ENCODE data around the gene FEZ2. TPM values are rescaled to one million over a fixed set of nuclear protein-coding genes. Genes with fewer than 3 reads are reported as not detected.

FEZ2 gene
- total and polyA plus RNA-seq, 12 donors: 16.4 to 51.7 (median 40.6) TPM

DNA sequence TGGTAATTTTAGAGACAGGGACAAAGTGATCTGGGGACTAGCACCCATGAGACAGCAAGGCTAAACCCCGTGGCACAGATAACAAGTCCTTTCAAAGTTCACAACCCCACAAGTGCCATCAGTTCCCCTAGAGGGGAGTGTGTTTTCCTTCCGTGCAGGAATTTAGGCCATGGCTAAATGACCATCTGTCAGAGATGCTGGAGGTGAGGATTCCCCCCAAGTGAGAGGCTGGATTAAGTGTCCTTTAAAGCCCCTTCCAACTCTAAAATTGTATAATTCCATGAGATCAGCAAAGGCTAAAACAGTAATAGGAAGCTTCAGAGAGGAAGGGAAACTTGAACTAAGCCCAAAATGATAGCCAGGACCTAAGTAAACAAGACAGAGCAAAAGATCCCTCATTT lies 8.7 kb downstream of the FEZ2 start:
- intact Hi-C loops (cut with DNase I): no loop called here
- Histone ChIP-seq H3K9me3 (no peaks in the 10 kb centered on the region), H3K4me3 (no peak overlapping the region), H3K27ac (peak overlapping the region in 8 of 10 donors; percentile 6 to 62 (median 28)), H3K27me3 (no peaks in the 10 kb centered on the region), H3K4me1 (peaks cover 0 to 30% (median 13%) of the 10 kb centered on the region in 9 donors), H3K36me3 (peaks cover 0 to 71% (median 3%) of the 10 kb centered on the region in 9 donors)
- 24 to 25% methylated on average over 2 of the region's 2 CpGs for WGBS, 2 donors
- TF ChIP-seq, protein P1, sequence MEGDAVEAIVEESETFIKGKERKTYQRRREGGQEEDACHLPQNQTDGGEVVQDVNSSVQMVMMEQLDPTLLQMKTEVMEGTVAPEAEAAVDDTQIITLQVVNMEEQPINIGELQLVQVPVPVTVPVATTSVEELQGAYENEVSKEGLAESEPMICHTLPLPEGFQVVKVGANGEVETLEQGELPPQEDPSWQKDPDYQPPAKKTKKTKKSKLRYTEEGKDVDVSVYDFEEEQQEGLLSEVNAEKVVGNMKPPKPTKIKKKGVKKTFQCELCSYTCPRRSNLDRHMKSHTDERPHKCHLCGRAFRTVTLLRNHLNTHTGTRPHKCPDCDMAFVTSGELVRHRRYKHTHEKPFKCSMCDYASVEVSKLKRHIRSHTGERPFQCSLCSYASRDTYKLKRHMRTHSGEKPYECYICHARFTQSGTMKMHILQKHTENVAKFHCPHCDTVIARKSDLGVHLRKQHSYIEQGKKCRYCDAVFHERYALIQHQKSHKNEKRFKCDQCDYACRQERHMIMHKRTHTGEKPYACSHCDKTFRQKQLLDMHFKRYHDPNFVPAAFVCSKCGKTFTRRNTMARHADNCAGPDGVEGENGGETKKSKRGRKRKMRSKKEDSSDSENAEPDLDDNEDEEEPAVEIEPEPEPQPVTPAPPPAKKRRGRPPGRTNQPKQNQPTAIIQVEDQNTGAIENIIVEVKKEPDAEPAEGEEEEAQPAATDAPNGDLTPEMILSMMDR (IDR thresholded peaks at IDR 0.05): no peak
- DNase-seq: no peak
- ATAC-seq: peak in 7 of 8 donors; percentile 29 to 91 (median 64)

DNA sequence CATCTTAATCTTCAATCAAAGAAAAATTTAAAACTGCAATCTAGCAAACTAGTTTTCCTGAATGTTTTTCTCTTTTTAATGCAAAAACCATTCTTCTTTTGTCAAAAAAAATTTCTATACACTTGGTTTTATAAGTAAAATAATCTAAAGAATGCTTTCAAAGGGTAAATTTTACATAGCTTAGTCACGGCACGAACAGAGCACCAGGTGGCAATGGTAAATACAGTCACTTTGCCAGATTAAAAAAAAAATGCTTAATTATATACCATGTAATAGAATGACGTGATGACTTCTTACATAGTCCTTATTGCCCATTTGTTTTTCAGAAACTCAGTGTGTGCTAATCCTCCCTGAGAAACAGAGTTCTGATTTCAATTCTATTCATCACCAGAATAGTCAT lies 10.4 kb downstream of the FEZ2 start:
- Histone ChIP-seq H3K27me3 (no peaks in the 10 kb centered on the region), H3K4me3 (no peak overlapping the region), H3K36me3 (peaks cover 0 to 83% (median 11%) of the 10 kb centered on the region in 9 donors), H3K9me3 (no peaks in the 10 kb centered on the region), H3K27ac (no peak overlapping the region), H3K4me1 (peaks cover 0 to 31% (median 13%) of the 10 kb centered on the region in 9 donors)
- intact Hi-C loops (cut with DNase I): no loop called here
- DNase-seq (no peak), ATAC-seq (no peak)
- WGBS, 2 donors: 93 to 94% methylated on average over 3 of the region's 3 CpGs
- TF ChIP-seq, protein P1 (IDR thresholded peaks at IDR 0.05): no peak

DNA sequence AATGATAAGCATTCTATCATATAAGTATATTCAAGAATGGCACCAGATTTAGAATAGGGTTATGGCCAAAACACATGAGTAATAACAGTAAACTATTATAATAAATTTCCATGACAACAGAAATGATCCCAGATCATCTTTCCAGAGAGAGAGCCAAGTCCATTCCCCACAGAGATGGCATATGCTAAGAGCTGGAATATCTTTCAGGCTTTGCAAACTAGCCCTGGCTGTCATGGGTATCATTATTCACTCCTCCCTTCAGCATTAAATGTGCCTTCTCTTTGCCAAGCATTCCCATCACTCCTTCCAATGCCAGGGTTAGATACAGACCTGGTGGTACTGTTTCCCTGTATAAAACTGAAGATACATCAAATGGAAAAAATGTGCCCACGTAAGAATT lies 10.9 kb downstream of the FEZ2 start:
- no peak for DNase-seq
- TF ChIP-seq, protein P1 (IDR thresholded peaks at IDR 0.05): no peak
- Histone ChIP-seq H3K4me3 (no peak overlapping the region), H3K36me3 (peaks cover 0 to 88% (median 12%) of the 10 kb centered on the region in 9 donors), H3K4me1 (peaks cover 0 to 31% (median 13%) of the 10 kb centered on the region in 9 donors), H3K27me3 (no peaks in the 10 kb centered on the region), H3K27ac (no peak overlapping the region), H3K9me3 (no peaks in the 10 kb centered on the region)
- intact Hi-C loops (cut with DNase I): no loop called here
- ATAC-seq: peak in 1 of 8 donors; percentile 36
- 90% methylated on average over 1 of the region's 1 CpG for WGBS, 2 donors

DNA sequence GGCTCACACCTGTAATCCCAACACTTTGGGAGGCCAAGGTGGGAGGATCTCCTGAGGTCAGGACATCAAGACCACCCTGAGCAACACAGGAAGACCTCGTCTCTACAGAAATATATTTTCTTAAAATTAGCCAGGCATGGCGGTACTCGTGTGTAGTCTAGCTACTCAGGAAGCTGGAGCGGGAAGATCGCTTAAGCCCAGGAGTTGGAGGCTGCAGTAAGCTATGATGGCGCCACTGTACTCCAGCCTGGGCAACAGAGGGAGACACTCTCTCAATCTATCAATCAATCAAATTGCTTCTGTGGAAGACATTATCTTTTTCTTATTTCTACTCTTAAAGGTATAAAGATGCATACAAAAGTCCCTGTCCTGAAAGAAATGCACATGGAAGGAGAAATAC lies 11.3 kb downstream of the FEZ2 start:
- peaks cover 0 to 30% (median 13%) of the 10 kb centered on the region in 9 donors for H3K4me1 ChIP-seq
- H3K36me3 ChIP-seq: peaks cover 0 to 92% (median 12%) of the 10 kb centered on the region in 9 donors

More for the DNA sequence above, 11.3 kb downstream of the FEZ2 start:
- intact Hi-C loops (cut with DNase I): no loop called here
- Histone ChIP-seq H3K27me3 (no peaks in the 10 kb centered on the region), H3K4me3 (no peak overlapping the region), H3K27ac (no peak overlapping the region), H3K9me3 (no peaks in the 10 kb centered on the region)
- 97 to 98% methylated on average over 6 of the region's 6 CpGs for WGBS, 2 donors
- no peak for ATAC-seq
- no peak for DNase-seq
- TF ChIP-seq, protein P1 (IDR thresholded peaks at IDR 0.05): no peak

Data from heart right ventricle (tissue), 16 donors.